PFSK-1 (cell line): ENCODE measurements around the gene HMG20B.

Source experiments
- FOXP2 ChIP-seq: optimal IDR thresholded peaks from 2 replicates; pipeline ENCODE3; 2011; ENCODE audit warnings: borderline replicate concordance, control low read depth, inconsistent platforms; ENCODE audit not compliant: insufficient read depth; ENCODE audit errors: extremely low read length, extremely low read depth
- POLR2AphosphoS5 ChIP-seq: IDR thresholded peaks from 2 replicates; pipeline ENCODE4 v1.6.1; 2012; ENCODE audit warnings: low read depth, mild to moderate bottlenecking, control low read depth, low read length, moderate library complexity
- SIN3A ChIP-seq: IDR thresholded peaks from 2 replicates; pipeline ENCODE4 v1.6.1; 2012; ENCODE audit warnings: mild to moderate bottlenecking, low read length, moderate library complexity, borderline replicate concordance; ENCODE audit not compliant: insufficient read depth
- TAF1 ChIP-seq: IDR thresholded peaks from 2 replicates; pipeline ENCODE4 v1.6.1; 2012; ENCODE audit warnings: low read length, control low read depth, borderline replicate concordance; ENCODE audit not compliant: insufficient read depth
- TF ChIP-seq, protein P1 (sequence below), 2 experiments: IDR thresholded peaks; 2 replicates each; pipeline versions ENCODE4 v1.6.1 to v1.8.0; 2011 to 2012; ENCODE audit warnings: low read depth in 2 of 2, low read length in 2 of 2, control low read depth in 1 of 2, inconsistent platforms in 1 of 2, mild to moderate bottlenecking in 1 of 2, moderate library complexity in 1 of 2; ENCODE audit not compliant: insufficient read depth in 1 of 2

Gene HMG20B

DNA sequence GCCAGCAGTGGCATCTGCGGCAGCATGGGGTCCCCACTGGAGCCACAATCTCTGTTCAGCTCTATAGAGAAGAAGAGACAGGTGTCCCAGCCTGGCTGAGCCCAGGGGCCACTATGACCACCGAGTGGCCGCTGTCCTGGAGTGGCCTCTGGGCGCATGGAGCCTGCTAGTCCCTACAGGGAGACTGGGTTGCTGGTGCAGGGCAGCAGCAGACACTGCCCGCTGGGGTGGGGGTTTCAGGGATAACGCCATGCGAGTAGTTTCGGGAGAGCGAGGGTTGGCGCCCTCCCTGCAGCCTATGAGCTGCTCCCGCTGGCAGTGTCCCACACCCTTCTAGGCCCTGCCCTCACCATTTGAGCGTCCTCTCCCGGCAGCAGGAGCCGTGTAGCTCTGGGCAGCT, 44.7 kb upstream of the HMG20B start:
- TF ChIP-seq, protein P1, sequence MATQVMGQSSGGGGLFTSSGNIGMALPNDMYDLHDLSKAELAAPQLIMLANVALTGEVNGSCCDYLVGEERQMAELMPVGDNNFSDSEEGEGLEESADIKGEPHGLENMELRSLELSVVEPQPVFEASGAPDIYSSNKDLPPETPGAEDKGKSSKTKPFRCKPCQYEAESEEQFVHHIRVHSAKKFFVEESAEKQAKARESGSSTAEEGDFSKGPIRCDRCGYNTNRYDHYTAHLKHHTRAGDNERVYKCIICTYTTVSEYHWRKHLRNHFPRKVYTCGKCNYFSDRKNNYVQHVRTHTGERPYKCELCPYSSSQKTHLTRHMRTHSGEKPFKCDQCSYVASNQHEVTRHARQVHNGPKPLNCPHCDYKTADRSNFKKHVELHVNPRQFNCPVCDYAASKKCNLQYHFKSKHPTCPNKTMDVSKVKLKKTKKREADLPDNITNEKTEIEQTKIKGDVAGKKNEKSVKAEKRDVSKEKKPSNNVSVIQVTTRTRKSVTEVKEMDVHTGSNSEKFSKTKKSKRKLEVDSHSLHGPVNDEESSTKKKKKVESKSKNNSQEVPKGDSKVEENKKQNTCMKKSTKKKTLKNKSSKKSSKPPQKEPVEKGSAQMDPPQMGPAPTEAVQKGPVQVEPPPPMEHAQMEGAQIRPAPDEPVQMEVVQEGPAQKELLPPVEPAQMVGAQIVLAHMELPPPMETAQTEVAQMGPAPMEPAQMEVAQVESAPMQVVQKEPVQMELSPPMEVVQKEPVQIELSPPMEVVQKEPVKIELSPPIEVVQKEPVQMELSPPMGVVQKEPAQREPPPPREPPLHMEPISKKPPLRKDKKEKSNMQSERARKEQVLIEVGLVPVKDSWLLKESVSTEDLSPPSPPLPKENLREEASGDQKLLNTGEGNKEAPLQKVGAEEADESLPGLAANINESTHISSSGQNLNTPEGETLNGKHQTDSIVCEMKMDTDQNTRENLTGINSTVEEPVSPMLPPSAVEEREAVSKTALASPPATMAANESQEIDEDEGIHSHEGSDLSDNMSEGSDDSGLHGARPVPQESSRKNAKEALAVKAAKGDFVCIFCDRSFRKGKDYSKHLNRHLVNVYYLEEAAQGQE (IDR thresholded peaks at IDR 0.05; ENCODE audit: insufficient read depth in 1 of 2, low read depth in 2 of 2, low read length in 2 of 2), result no peak
- TF ChIP-seq POLR2AphosphoS5, result no peak

DNA sequence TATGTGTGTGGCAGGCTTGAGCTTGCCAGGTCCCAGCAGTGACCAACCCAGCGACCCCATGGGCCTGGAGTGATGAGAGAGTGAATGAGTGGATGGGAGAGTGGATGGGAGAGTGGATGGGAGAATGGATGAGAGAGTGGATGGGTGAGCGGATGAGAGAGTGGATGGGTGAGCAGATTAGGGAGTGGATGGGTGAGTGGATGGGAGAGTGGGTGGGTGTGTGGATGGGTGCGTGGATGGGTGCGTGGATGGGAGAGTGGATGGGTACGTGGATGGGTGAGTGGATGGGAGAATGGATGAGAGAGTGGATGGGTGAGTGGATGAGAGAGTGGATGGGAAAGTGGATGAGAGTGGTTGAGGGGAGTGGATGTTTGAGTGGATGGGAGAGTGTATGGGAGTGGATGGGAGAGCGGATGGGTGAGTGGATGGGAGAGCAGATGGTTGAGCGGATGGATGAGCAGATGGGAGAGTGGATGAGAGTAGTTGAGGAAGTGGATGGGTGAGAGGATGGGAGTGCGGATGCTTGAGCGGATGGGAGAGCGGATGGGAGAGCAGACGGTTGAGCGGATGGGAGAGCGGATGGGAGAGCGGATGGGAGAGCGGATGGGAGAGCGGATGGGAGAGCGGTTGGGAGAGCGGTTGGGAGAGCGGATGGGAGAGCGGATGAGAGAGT, 44.1 kb upstream of the HMG20B start:
- TF ChIP-seq SIN3A (no peak), FOXP2 (no peak), POLR2AphosphoS5 (no peak), TAF1 (no peak)
- TF ChIP-seq, protein P1 (IDR thresholded peaks at IDR 0.05; ENCODE audit: insufficient read depth in 1 of 2, low read depth in 2 of 2, low read length in 2 of 2), result no peak

DNA sequence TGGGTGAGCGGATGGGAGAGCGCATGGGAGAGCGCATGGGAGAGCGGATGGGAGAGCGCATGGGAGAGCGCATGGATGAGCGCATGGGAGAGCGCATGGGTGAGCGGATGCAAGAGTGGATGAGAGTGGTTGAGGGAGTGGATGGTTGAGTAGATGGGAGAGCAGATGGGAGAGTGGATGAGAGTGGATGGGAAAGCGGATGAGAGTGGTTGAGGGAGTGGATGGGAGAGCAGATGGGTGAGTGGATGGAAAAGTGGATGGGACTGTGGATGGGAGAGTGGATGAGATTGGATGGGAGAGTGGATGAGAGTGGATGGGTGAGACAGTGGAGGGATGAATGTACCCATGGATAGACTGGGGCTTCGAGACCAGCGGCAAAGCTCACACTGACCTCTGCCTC, 42.4 kb upstream of the HMG20B start:
- TF ChIP-seq, protein P1 (IDR thresholded peaks at IDR 0.05; ENCODE audit: insufficient read depth in 1 of 2, low read depth in 2 of 2, low read length in 2 of 2), result no peak
- TF ChIP-seq POLR2AphosphoS5, result no peak
- TF ChIP-seq FOXP2, result no peak
- TF ChIP-seq SIN3A, result no peak
- no peak for TF ChIP-seq TAF1

DNA sequence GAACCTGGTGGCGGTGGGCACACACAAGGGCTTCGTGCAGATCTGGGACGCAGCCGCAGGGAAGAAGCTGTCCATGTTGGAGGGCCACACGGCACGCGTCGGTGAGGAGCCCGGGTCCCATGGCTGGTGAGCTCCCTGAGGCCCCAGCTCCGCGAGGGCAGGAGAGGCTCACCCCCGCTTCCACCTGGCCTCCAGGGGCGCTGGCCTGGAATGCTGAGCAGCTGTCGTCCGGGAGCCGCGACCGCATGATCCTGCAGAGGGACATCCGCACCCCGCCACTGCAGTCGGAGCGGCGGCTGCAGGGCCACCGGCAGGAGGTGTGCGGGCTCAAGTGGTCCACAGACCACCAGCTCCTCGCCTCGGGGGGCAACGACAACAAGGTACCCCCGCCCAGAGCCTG, 41.0 kb upstream of the HMG20B start:
- no peak for TF ChIP-seq FOXP2
- TF ChIP-seq POLR2AphosphoS5, result no peak
- TF ChIP-seq, protein P1 (IDR thresholded peaks at IDR 0.05; ENCODE audit: insufficient read depth in 1 of 2, low read depth in 2 of 2, low read length in 2 of 2), result no peak
- TF ChIP-seq TAF1, result no peak
- no peak for TF ChIP-seq SIN3A

DNA sequence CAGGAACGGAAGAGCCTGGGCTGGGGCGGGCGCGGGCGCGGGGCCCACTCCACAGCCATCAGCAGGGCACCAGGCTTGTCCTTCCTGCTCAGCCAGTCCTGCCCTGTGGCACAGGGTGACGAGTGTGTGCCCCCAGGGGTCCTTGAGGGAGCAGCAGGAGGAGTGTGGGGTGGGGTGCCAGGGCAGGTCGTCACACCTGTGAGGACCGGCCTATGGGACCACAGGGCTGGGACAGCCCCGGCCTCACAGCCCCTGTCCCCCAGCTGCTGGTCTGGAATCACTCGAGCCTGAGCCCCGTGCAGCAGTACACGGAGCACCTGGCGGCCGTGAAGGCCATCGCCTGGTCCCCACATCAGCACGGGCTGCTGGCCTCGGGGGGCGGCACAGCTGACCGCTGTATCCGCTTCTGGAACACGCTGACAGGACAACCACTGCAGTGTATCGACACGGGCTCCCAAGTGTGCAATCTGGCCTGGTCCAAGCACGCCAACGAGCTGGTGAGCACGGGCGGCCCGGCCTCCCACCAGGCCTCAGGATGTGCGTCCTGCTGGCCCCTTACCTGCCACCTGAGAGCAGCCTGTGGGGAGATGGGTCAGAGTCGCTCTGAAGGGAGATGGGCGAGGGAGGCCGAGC, 40.5 kb upstream of the HMG20B start:
- TF ChIP-seq SIN3A (no peak), TAF1 (no peak), POLR2AphosphoS5 (no peak), FOXP2 (no peak)
